SK-N-SH (cell line): ENCODE results near the gene DCXR. TPM values are rescaled to one million over a fixed set of nuclear protein-coding genes. Genes with fewer than 3 reads are reported as not detected.

Experiments
- CTCF ChIA-PET: fragments of 300-600, 350-600 bp; formaldehyde crosslinking; extraction: SDS; loops from one replicate; lab custom pipeline; 2021; lab: Yijun Ruan, JAX
- POLR2A ChIA-PET: fragments of 350-600 bp; sonication (Branson Sonifier 250); formaldehyde crosslinking; extraction: SDS; loops from one replicate; lab custom pipeline; 2020; ENCODE audit warnings: antibody characterized with exemption, inconsistent platforms; lab: Yijun Ruan, JAX
- DNase-seq: peaks from one replicate; pipeline ENCODE4 v3.0.0; 2012
- H2AFZ ChIP-seq: fragments of 200-600 bp; sonication (generic); 2 replicates; pipeline ENCODE4 v1.8.1; 2016; ENCODE audit warnings: antibody characterized with exemption, mild to moderate bottlenecking, low read depth
- H3F3A ChIP-seq: fragments of 200-600 bp; sonication (generic); replicated peaks from 2 replicates; pipeline ENCODE3; 2016; ENCODE audit warnings: antibody characterized with exemption, mild to moderate bottlenecking; ENCODE audit not compliant: insufficient read depth
- H3K27ac ChIP-seq, 2 experiments: fragments of 200-500 bp in 1 of 2; fragments of 200-600 bp in 1 of 2; sonication (Bioruptor generic) in 1 of 2; sonication (generic), shearing (Covaris generic) in 1 of 2; 2 replicates each; pipeline versions ENCODE4 v1.5.1 to v1.6.1; 2014 to 2016; ENCODE audit warnings: low read depth in 2 of 2, inconsistent platforms in 1 of 2, low read length in 1 of 2, mild to moderate bottlenecking in 1 of 2, mixed read lengths in 1 of 2
- H3K27me3 ChIP-seq: fragments of 200-600 bp; sonication (generic), shearing (Covaris generic); 2 replicates; pipeline ENCODE4 v1.6.1; 2016; ENCODE audit warnings: mixed run types; ENCODE audit not compliant: insufficient read depth
- H3K36me3 ChIP-seq, 2 experiments: fragments of 200-500 bp in 1 of 2; fragments of 200-600 bp in 1 of 2; sonication (Bioruptor generic) in 1 of 2; sonication (generic) in 1 of 2; replicated peaks in 1 of 2; 2 replicates each; pipeline versions ENCODE3 to v1.5.1; 2014 to 2016; ENCODE audit warnings: low read length in 1 of 2, mild to moderate bottlenecking in 1 of 2; ENCODE audit not compliant: insufficient read depth in 2 of 2, control insufficient read depth in 1 of 2
- H3K4me1 ChIP-seq, 2 experiments: fragments of 200-500 bp in 1 of 2; fragments of 200-600 bp in 1 of 2; sonication (Bioruptor generic) in 1 of 2; sonication (generic), shearing (Covaris generic) in 1 of 2; 2 replicates each; pipeline versions ENCODE4 v1.5.1 to v1.6.1; 2014 to 2016; ENCODE audit warnings: low read depth in 1 of 2, low read length in 1 of 2, mixed run types in 1 of 2; ENCODE audit not compliant: insufficient read depth in 2 of 2, control insufficient read depth in 1 of 2
- H3K4me2 ChIP-seq: fragments of 200-600 bp; sonication (generic), shearing (Covaris generic); 2 replicates; pipeline ENCODE4 v1.6.1; 2017; ENCODE audit warnings: mixed run types
- H3K4me3 ChIP-seq, 2 experiments: fragments of 200-500 bp in 1 of 2; fragments of 200-600 bp in 1 of 2; sonication (Bioruptor generic) in 1 of 2; sonication (generic), shearing (Covaris generic) in 1 of 2; 2 replicates each; pipeline versions ENCODE4 v1.5.1 to v1.8.1; 2014 to 2016; ENCODE audit warnings: low read depth in 2 of 2, inconsistent platforms in 1 of 2, low read length in 1 of 2, mild to moderate bottlenecking in 1 of 2, mixed read lengths in 1 of 2, moderate library complexity in 1 of 2
- H3K79me2 ChIP-seq: fragments of 200-600 bp; sonication (generic); 2 replicates; pipeline ENCODE4 v1.8.1; 2017; ENCODE audit warnings: mild to moderate bottlenecking; ENCODE audit not compliant: insufficient read depth
- H3K9ac ChIP-seq: fragments of 200-600 bp; sonication (generic); 2 replicates; pipeline ENCODE4 v1.6.1; 2017; ENCODE audit warnings: mixed run types
- H3K9me2 ChIP-seq: fragments of 200-600 bp; sonication (generic); 2 replicates; pipeline ENCODE4 v1.6.1; 2017; ENCODE audit warnings: mixed run types
- H3K9me3 ChIP-seq: fragments of 200-600 bp; sonication (generic); 2 replicates; pipeline ENCODE4 v1.6.1; 2017; ENCODE audit warnings: mixed run types, mild to moderate bottlenecking, moderate library complexity
- H4K20me1 ChIP-seq: fragments of 200-600 bp; sonication (generic); 2 replicates; pipeline ENCODE4 v1.6.1; 2017; ENCODE audit warnings: mild to moderate bottlenecking, mixed run types; ENCODE audit not compliant: insufficient read depth
- CHD2 ChIP-seq: fragments of 150-350 bp; IDR thresholded peaks from 2 replicates; pipeline ENCODE4 v1.6.1; 2018; ENCODE audit warnings: low read length; ENCODE audit not compliant: partially characterized antibody
- CTCF ChIP-seq: fragments of 200-600 bp; sonication (generic); IDR thresholded peaks from 2 replicates; pipeline ENCODE4 v1.6.1; 2017; ENCODE audit warnings: antibody characterized with exemption, mild to moderate bottlenecking, moderate library complexity
- FOXJ3 ChIP-seq: sonication (generic); formaldehyde crosslinking; IDR thresholded peaks from 2 replicates; pipeline ENCODE4 v1.5.1; 2020; ENCODE audit warnings: mild to moderate bottlenecking, missing genetic modification reagents
- FOXM1 ChIP-seq: IDR thresholded peaks from 2 replicates; pipeline ENCODE4 v1.4.0; 2012; ENCODE audit warnings: low read depth, mild to moderate bottlenecking
- GABPA ChIP-seq: IDR thresholded peaks from 2 replicates; pipeline ENCODE4 v1.4.0; 2012; ENCODE audit warnings: low read depth, mild to moderate bottlenecking
- GATA2 ChIP-seq: sonication (generic); formaldehyde crosslinking; IDR thresholded peaks from 2 replicates; pipeline ENCODE4 v1.5.0; 2020; ENCODE audit warnings: mild to moderate bottlenecking, missing genetic modification reagents
- MXI1 ChIP-seq: IDR thresholded peaks from 2 replicates; pipeline ENCODE4 v1.6.1; 2012; ENCODE audit warnings: mild to moderate bottlenecking, low read depth, low read length, improper control_type of control experiment
- NFIC ChIP-seq: IDR thresholded peaks from 2 replicates; pipeline ENCODE4 v1.4.0; 2012; ENCODE audit warnings: borderline replicate concordance
- RCOR1 ChIP-seq: fragments of 150-350 bp; IDR thresholded peaks from 2 replicates; pipeline ENCODE4 v1.6.1; 2017; ENCODE audit warnings: antibody characterized with exemption, low read length
- REST ChIP-seq: IDR thresholded peaks from 2 replicates; pipeline ENCODE4 v1.6.1; 2012; ENCODE audit warnings: mild to moderate bottlenecking, low read depth, low read length, moderate library complexity
- RFX5 ChIP-seq: IDR thresholded peaks from 2 replicates; pipeline ENCODE4 v1.6.1; 2012; ENCODE audit warnings: mild to moderate bottlenecking, improper control_type of control experiment, low read length
- SMC3 ChIP-seq: IDR thresholded peaks from 2 replicates; pipeline ENCODE4 v1.6.1; 2012; ENCODE audit warnings: low read depth, low read length, improper control_type of control experiment
- TCF12 ChIP-seq: IDR thresholded peaks from 2 replicates; pipeline ENCODE4 v1.4.0; 2012
- TEAD4 ChIP-seq: IDR thresholded peaks from 2 replicates; pipeline ENCODE4 v1.4.0; 2012; ENCODE audit warnings: mild to moderate bottlenecking, borderline replicate concordance; ENCODE audit not compliant: insufficient read depth
- USF2 ChIP-seq: fragments of 150-350 bp; IDR thresholded peaks from 2 replicates; pipeline ENCODE4 v1.6.1; 2017; ENCODE audit warnings: antibody characterized with exemption, low read length, low read depth, borderline replicate concordance
- WGBS: methylation state at CpG from one replicate; pipeline ENCODE4 v1.1.6; 2017; ENCODE audit warnings: low lambda C conversion rate; 5-methylcytosine and 5-hydroxymethylcytosine counted together
- polyA plus RNA-seq, 3 experiments: library from polyadenylated mRNA; depleted of rRNA; stranded (reverse); fragments of >200 nt; gene quantifications; 2 replicates each; pipeline ENCODE4 v1.2.3, GENCODE V29; 2012

DCXR gene
- polyA plus RNA-seq, 1 of the 3 experiments (the other 2 are of a cell fraction), result 190 TPM

GRCh38 chr17:82062984-82063368, 25.5 kb upstream of the DCXR start:
- Histone ChIP-seq H3K27ac (no peak overlapping the region), H3F3A (peaks cover 26% of the 10 kb centered on the region), H3K79me2 (peaks cover 26% of the 10 kb centered on the region), H3K4me3 (no peak overlapping the region), H3K36me3 (peaks cover 17 to 61% of the 10 kb centered on the region in 2 experiments), H4K20me1 (no peaks in the 10 kb centered on the region), H3K9ac (no peak overlapping the region), H3K9me3 (no peaks in the 10 kb centered on the region), H3K4me1 (peaks cover 12 to 26% of the 10 kb centered on the region in 2 experiments; a peak in 2 of 4 replicates), H3K27me3 (no peaks in the 10 kb centered on the region), H3K4me2 (no peak overlapping the region), H2AFZ (no peak overlapping the region), H3K9me2 (no peaks in the 10 kb centered on the region)
- 98% methylated on average over 5 of the region's 9 CpGs for WGBS
- no peak for DNase-seq
- no peak for TF ChIP-seq GABPA
- TF ChIP-seq USF2, result no peak
- no peak for TF ChIP-seq SMC3
- TF ChIP-seq TCF12, result no peak
- no peak for TF ChIP-seq NFIC
- TF ChIP-seq REST, result no peak
- TF ChIP-seq GATA2 (CRISPR knock-in tag), result no peak
- no peak for TF ChIP-seq RCOR1
- no peak for TF ChIP-seq CHD2
- no peak for TF ChIP-seq RFX5
- ChIA-PET CTCF (interaction anchor here (1.4 to 8.0 kb wide), 4 partner anchors 19 to 42 kb away, joined by 3 to 47 read pairs (median 16); partner anchors contain the start of genes DCXR and RAC3), POLR2A (interaction anchor here (0.8 to 1.3 kb wide), 2 partner anchors 8 to 9 kb away, joined by 3 to 4 read pairs; no protein-coding TSS in a partner anchor)

- no peak overlapping the region for H3K27ac ChIP-seq
- no peak for DNase-seq
- no peaks in the 10 kb centered on the region for H3K27me3 ChIP-seq
- H3F3A ChIP-seq, result peaks cover 32% of the 10 kb centered on the region
- CTCF ChIA-PET, result interaction anchor here (1.4 to 8.0 kb wide), 3 partner anchors 20 to 32 kb away, joined by 3 to 47 read pairs (median 27); partner anchors contain the start of genes DCXR and RAC3
- no peaks in the 10 kb centered on the region for H4K20me1 ChIP-seq
- POLR2A ChIA-PET, result interaction anchor here (0.8 kb wide), 1 partner anchor 10 kb away, joined by 3 read pairs; no protein-coding TSS in a partner anchor
- H3K4me3 ChIP-seq, result no peak overlapping the region
- peaks cover 12 to 26% of the 10 kb centered on the region in 2 experiments; a peak in 2 of 4 replicates for H3K4me1 ChIP-seq
- H3K9me2 ChIP-seq, result no peaks in the 10 kb centered on the region
- H3K9ac ChIP-seq, result no peak overlapping the region
- peaks cover 22 to 68% of the 10 kb centered on the region in 2 experiments for H3K36me3 ChIP-seq
- no peak overlapping the region for H3K4me2 ChIP-seq
- H3K79me2 ChIP-seq, result peaks cover 26% of the 10 kb centered on the region
- TF ChIP-seq CTCF, result 0 out of 2 replicates have a peak, but pooled peaks have one; percentile 19
- no peak for TF ChIP-seq SMC3
- TF ChIP-seq TEAD4, result no peak
- TF ChIP-seq MXI1, result no peak
- no peak for TF ChIP-seq FOXJ3 (CRISPR knock-in tag)
- TF ChIP-seq FOXM1, result no peak
- TF ChIP-seq GABPA, result no peak
- H3K9me3 ChIP-seq, result no peaks in the 10 kb centered on the region
- WGBS, result 92% methylated on average over 18 of the region's 24 CpGs
- H2AFZ ChIP-seq, result no peak overlapping the region
These were observed 24.8 kb upstream of the DCXR start for GRCh38 chr17:82062076-82062983.
